Sigmoid colon (tissue), 4 donors: ENCODE data around the gene SPTLC2.

Experiments
- EP300 ChIP-seq, 4 donors: sonication (generic); formaldehyde crosslinking; IDR thresholded peaks; one replicate each; pipeline ENCODE4 v1.6.1; 2017; ENCODE audit warnings: antibody characterized with exemption in 4 of 4
- POLR2A ChIP-seq, 2 donors: fragments of 450-650 bp; IDR thresholded peaks; one replicate each; pipeline ENCODE4 v1.6.1; 2016; ENCODE audit warnings: antibody characterized with exemption in 2 of 2, mild to moderate bottlenecking in 2 of 2, moderate library complexity in 2 of 2
- POLR2AphosphoS5 ChIP-seq, 4 donors: sonication (generic); formaldehyde crosslinking; IDR thresholded peaks; one replicate each; pipeline ENCODE4 v1.6.1; 2017; ENCODE audit warnings: antibody characterized with exemption in 4 of 4
- TF ChIP-seq, protein P1 (sequence below), 4 experiments: fragments of 450-650 bp in 3 of 4; fragments of 200-600 bp in 1 of 4; IDR thresholded peaks; one replicate each; pipeline ENCODE4 v1.5.1; 2016 to 2019; ENCODE audit warnings: antibody characterized with exemption in 4 of 4, mild to moderate bottlenecking in 3 of 4, moderate library complexity in 2 of 4

DNA sequence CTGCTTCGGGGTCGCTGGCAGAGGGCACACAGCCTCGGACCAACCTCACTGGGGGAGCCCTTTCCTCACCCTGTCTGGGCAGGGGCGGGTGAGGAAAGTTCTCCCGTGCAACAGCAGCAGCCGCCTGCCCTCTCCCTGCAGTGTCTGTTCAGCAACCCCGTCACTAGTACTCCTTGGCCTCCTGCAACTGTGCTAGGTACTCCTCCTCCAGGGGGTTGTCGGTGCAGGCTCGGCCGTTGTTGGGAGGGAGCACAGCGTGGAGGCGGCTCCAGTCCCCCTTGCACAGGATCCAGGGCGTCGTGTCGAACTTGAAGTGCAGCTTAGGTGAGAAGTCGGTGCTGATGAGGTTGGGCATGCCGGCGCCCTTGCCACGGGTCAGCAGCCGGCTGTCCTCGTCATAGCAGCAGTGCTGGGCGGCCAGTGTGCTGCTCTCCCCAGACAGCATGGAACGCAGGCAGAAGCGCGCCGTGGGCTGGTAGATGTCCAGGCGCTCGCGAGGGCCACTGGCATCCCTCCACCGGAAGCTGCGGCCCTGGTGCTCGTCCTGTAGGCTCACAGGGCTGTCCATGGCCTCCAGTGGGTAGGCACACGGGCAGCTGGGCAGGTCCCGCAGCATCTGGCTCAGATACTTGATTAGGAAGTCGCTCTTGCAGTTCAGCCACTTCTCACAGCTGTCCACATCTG is 140.9 kb downstream of the SPTLC2 start:
- TF ChIP-seq, protein P1, sequence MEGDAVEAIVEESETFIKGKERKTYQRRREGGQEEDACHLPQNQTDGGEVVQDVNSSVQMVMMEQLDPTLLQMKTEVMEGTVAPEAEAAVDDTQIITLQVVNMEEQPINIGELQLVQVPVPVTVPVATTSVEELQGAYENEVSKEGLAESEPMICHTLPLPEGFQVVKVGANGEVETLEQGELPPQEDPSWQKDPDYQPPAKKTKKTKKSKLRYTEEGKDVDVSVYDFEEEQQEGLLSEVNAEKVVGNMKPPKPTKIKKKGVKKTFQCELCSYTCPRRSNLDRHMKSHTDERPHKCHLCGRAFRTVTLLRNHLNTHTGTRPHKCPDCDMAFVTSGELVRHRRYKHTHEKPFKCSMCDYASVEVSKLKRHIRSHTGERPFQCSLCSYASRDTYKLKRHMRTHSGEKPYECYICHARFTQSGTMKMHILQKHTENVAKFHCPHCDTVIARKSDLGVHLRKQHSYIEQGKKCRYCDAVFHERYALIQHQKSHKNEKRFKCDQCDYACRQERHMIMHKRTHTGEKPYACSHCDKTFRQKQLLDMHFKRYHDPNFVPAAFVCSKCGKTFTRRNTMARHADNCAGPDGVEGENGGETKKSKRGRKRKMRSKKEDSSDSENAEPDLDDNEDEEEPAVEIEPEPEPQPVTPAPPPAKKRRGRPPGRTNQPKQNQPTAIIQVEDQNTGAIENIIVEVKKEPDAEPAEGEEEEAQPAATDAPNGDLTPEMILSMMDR (IDR thresholded peaks at IDR 0.05): no peak
- no peak for TF ChIP-seq POLR2A (IDR thresholded peaks at IDR 0.05)
- no peak for TF ChIP-seq POLR2AphosphoS5 (IDR thresholded peaks at IDR 0.05)
- TF ChIP-seq EP300 (IDR thresholded peaks at IDR 0.05): no peak
